ENCODE data around the gene HDAC4. TPM values are rescaled to one million over a fixed set of nuclear protein-coding genes. Genes with fewer than 3 reads are reported as not detected.

HDAC4 gene
- polyA plus RNA-seq, 1 donor (not counting 4 experiments of a cell fraction or from before 2014, with no cell fraction given): 2.9 TPM

DNA sequence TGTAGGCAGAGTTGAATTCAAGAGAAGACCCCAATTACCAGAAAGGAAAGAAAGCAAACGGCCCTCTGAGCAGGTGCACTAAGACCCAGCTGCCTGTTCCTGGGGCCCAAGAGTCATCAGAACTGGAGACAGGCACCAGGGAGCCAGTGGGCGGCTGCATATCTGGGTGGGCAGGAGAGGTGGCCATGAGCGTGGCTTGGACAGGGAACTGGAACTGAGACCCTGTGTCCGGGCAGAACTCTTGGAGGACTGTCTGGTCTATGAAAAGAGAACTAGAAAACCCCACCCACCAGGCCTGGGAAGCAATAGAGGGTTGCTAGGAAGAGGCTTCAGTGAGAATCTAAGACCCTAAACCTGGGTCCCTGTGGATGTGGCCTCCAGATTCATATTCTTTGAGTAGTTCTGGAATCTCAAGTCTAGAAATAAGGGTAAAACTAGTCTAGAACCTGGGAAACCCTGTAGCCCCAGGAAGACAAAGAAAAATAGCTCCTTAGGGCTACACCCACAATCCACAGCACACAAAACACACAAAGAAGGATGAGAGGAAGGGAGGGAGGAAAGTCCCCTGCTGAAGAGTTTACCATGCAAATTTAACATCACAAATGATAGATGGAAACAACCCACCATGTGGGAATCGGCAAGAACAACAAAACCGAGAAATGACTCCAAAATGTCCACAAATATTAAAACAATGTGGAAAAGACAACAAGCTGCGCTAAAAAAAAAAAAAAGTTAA lies 147.0 kb downstream of the HDAC4 start:
- peaks cover 5% of the 10 kb centered on the region for H3K79me2 ChIP-seq (ENCODE audit: control insufficient read depth, insufficient read depth, low read length)

DNA sequence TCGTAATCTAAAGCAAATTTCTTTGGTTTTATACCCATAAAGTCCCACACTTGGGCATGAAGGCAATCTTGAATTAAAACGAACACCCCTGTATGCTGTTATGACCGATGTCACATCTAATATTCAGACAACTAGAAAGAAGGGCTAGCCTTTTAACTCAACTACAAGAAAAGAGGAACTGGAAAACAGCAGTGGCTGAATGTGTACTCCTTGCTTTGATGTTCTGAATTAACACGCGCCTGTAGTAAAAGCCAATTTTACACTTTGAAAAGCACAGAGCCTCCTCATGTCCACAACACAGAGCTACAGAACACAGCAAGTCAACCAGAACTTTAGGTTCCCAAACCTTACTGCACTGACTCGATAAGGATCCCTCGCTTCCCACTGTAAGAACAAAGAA lies 147.6 kb downstream of the HDAC4 start:
- H3K4me3 ChIP-seq (ENCODE audit: control insufficient read depth in 2 of 3, extremely low read depth in 1 of 3, insufficient read depth in 2 of 3, low read depth in 1 of 3, low read length in 3 of 3): no peak overlapping the region

More for the DNA sequence above, 147.0 kb downstream of the HDAC4 start:
- no peaks in the 10 kb centered on the region for H3K9me1 ChIP-seq (ENCODE audit: control insufficient read depth, extremely low read depth, insufficient read depth, low read length)
- H3K4me1 ChIP-seq (ENCODE audit: control insufficient read depth, extremely low read depth, insufficient read depth, low read length): peaks cover 7% of the 10 kb centered on the region
- no peak for TF ChIP-seq EZH2 (IDR thresholded peaks at IDR 0.05; ENCODE audit: low read length)
- TF ChIP-seq, protein P1, sequence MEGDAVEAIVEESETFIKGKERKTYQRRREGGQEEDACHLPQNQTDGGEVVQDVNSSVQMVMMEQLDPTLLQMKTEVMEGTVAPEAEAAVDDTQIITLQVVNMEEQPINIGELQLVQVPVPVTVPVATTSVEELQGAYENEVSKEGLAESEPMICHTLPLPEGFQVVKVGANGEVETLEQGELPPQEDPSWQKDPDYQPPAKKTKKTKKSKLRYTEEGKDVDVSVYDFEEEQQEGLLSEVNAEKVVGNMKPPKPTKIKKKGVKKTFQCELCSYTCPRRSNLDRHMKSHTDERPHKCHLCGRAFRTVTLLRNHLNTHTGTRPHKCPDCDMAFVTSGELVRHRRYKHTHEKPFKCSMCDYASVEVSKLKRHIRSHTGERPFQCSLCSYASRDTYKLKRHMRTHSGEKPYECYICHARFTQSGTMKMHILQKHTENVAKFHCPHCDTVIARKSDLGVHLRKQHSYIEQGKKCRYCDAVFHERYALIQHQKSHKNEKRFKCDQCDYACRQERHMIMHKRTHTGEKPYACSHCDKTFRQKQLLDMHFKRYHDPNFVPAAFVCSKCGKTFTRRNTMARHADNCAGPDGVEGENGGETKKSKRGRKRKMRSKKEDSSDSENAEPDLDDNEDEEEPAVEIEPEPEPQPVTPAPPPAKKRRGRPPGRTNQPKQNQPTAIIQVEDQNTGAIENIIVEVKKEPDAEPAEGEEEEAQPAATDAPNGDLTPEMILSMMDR (optimal IDR thresholded peaks at IDR 0.05 in 1 of 3, IDR thresholded peaks at IDR 0.05 in 1 of 3, conservative IDR thresholded peaks at IDR 0.05 in 1 of 3; ENCODE audit: extremely low read depth in 1 of 3, insufficient read depth in 2 of 3, low read length in 3 of 3): no peak
- dilution Hi-C loops (cut with MboI; ENCODE audit: extremely low pct_ligation_motif_present, low sequenced_read_pairs): no loop called here
- H3K9ac ChIP-seq (ENCODE audit: control insufficient read depth, extremely low read depth, insufficient read depth, low read length): no peak overlapping the region
- H2AFZ ChIP-seq (ENCODE audit: control insufficient read depth, low read length): no peak overlapping the region
- H3K4me3 ChIP-seq (ENCODE audit: control insufficient read depth in 2 of 3, extremely low read depth in 1 of 3, insufficient read depth in 2 of 3, low read depth in 1 of 3, low read length in 3 of 3): no peak overlapping the region
- FAIRE-seq (no peak), DNase-seq (ENCODE audit: low read depth, low spot score) (no peak)
- H3K27me3 ChIP-seq (ENCODE audit: control insufficient read depth, extremely low read depth, insufficient read depth, low read length): no peaks in the 10 kb centered on the region
- H3K27ac ChIP-seq (ENCODE audit: control insufficient read depth, insufficient read depth, low read length): no peak overlapping the region
- no peaks in the 10 kb centered on the region for H3K36me3 ChIP-seq (ENCODE audit: control insufficient read depth in 2 of 2, extremely low read depth in 1 of 2, insufficient read depth in 2 of 2, low read length in 2 of 2)
- no peaks in the 10 kb centered on the region for H4K20me1 ChIP-seq (ENCODE audit: control insufficient read depth, extremely low read depth, insufficient read depth, low read length)
- H3K9me3 ChIP-seq (ENCODE audit: control insufficient read depth, low read depth, low read length): no peaks in the 10 kb centered on the region
- H3K4me2 ChIP-seq (ENCODE audit: control insufficient read depth, extremely low read depth, insufficient read depth, low read depth, low read length): no peak overlapping the region

More for the DNA sequence above, 147.6 kb downstream of the HDAC4 start:
- H2AFZ ChIP-seq (ENCODE audit: control insufficient read depth, low read length): no peak overlapping the region
- no peak overlapping the region for H3K27ac ChIP-seq (ENCODE audit: control insufficient read depth, insufficient read depth, low read length)
- no peak overlapping the region for H3K4me2 ChIP-seq (ENCODE audit: control insufficient read depth, extremely low read depth, insufficient read depth, low read depth, low read length)
- peaks cover 7% of the 10 kb centered on the region for H3K4me1 ChIP-seq (ENCODE audit: control insufficient read depth, extremely low read depth, insufficient read depth, low read length)
- H3K9me3 ChIP-seq (ENCODE audit: control insufficient read depth, low read depth, low read length): no peaks in the 10 kb centered on the region
- no peaks in the 10 kb centered on the region for H4K20me1 ChIP-seq (ENCODE audit: control insufficient read depth, extremely low read depth, insufficient read depth, low read length)
- dilution Hi-C loops (cut with MboI; ENCODE audit: extremely low pct_ligation_motif_present, low sequenced_read_pairs): no loop called here
- TF ChIP-seq EZH2 (IDR thresholded peaks at IDR 0.05; ENCODE audit: low read length): no peak
- TF ChIP-seq, protein P1 (optimal IDR thresholded peaks at IDR 0.05 in 1 of 3, IDR thresholded peaks at IDR 0.05 in 1 of 3, conservative IDR thresholded peaks at IDR 0.05 in 1 of 3; ENCODE audit: extremely low read depth in 1 of 3, insufficient read depth in 2 of 3, low read length in 3 of 3): no peak
- H3K27me3 ChIP-seq (ENCODE audit: control insufficient read depth, extremely low read depth, insufficient read depth, low read length): no peaks in the 10 kb centered on the region
- peaks cover 5% of the 10 kb centered on the region for H3K79me2 ChIP-seq (ENCODE audit: control insufficient read depth, insufficient read depth, low read length)
- FAIRE-seq: no peak
- no peaks in the 10 kb centered on the region for H3K36me3 ChIP-seq (ENCODE audit: control insufficient read depth in 2 of 2, extremely low read depth in 1 of 2, insufficient read depth in 2 of 2, low read length in 2 of 2)
- no peak overlapping the region for H3K9ac ChIP-seq (ENCODE audit: control insufficient read depth, extremely low read depth, insufficient read depth, low read length)
- no peaks in the 10 kb centered on the region for H3K9me1 ChIP-seq (ENCODE audit: control insufficient read depth, extremely low read depth, insufficient read depth, low read length)
- no peak for DNase-seq (ENCODE audit: low read depth, low spot score)
